Osteocyte (in vitro differentiated cells): ENCODE data around the gene TRIM5. TPM values are rescaled to one million over a fixed set of nuclear protein-coding genes. Genes with fewer than 3 reads are reported as not detected.

Source experiments
- DNase-seq: peaks from one replicate; pipeline ENCODE4 v3.0.0; 2021; ENCODE audit warnings: mixed read lengths; ENCODE audit not compliant: unreplicated experiment; ENCODE audit errors: extremely low spot score
- H3K27ac Mint-ChIP-seq: one replicate; pipeline ENCODE4 v1.8.0; 2021; ENCODE audit warnings: mild to moderate bottlenecking, mixed read lengths; ENCODE audit not compliant: unreplicated experiment
- H3K27me3 Mint-ChIP-seq: one replicate; pipeline ENCODE4 v1.8.0; 2021; ENCODE audit warnings: mixed read lengths; ENCODE audit not compliant: unreplicated experiment
- H3K36me3 Mint-ChIP-seq: one replicate; pipeline ENCODE4 v1.8.0; 2021; ENCODE audit warnings: mixed read lengths; ENCODE audit not compliant: unreplicated experiment
- H3K4me1 Mint-ChIP-seq: one replicate; pipeline ENCODE4 v1.8.0; 2021; ENCODE audit warnings: mixed read lengths; ENCODE audit not compliant: unreplicated experiment
- H3K4me3 Mint-ChIP-seq: one replicate; pipeline ENCODE4 v1.8.0; 2021; ENCODE audit warnings: mild to moderate bottlenecking, moderate library complexity, mixed read lengths; ENCODE audit not compliant: unreplicated experiment
- H3K9me3 Mint-ChIP-seq: one replicate; pipeline ENCODE4 v1.8.0; 2021; ENCODE audit warnings: mixed read lengths; ENCODE audit not compliant: unreplicated experiment
- total RNA-seq: library from RNA; stranded (reverse); gene quantifications from 2 replicates; pipeline ENCODE4 v1.2.1, GENCODE V29; 2021
- TF ChIP-seq, protein P1 (sequence below): fragments of 200-600 bp; sonication (generic); IDR thresholded peaks from 2 replicates; pipeline ENCODE4 v1.5.0; 2021; ENCODE audit warnings: antibody characterized with exemption, mild to moderate bottlenecking, moderate library complexity

TRIM5 gene
- total RNA-seq, 1 donor from 2014 or later = 47.3 TPM

DNA sequence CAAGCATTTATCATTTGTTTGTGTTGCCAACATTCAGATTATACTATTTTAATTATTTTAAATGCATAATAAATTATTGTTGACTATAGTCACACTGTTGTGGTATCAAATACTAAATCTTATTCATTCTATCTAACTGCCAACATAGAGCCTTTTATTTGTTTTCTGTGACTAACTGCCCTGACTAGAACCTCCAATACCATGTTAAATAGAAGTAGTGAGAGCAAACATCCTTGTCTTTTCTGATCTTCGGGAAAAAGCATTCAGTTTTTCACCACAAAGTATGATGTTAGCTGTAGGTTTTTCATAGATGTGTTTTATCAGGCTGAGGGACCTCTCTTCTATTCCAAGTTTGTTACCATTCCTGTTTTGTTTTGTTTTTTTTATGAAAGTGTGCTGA lies 44.9 kb downstream of the TRIM5 start:
- no peak for DNase-seq
- Mint-ChIP-seq H3K4me3 (no peak overlapping the region), H3K4me1 (no peaks in the 10 kb centered on the region), H3K27me3 (no peaks in the 10 kb centered on the region), H3K9me3 (peaks cover 8% of the 10 kb centered on the region), H3K27ac (no peak overlapping the region), H3K36me3 (peaks cover 32% of the 10 kb centered on the region)
- TF ChIP-seq, protein P1, sequence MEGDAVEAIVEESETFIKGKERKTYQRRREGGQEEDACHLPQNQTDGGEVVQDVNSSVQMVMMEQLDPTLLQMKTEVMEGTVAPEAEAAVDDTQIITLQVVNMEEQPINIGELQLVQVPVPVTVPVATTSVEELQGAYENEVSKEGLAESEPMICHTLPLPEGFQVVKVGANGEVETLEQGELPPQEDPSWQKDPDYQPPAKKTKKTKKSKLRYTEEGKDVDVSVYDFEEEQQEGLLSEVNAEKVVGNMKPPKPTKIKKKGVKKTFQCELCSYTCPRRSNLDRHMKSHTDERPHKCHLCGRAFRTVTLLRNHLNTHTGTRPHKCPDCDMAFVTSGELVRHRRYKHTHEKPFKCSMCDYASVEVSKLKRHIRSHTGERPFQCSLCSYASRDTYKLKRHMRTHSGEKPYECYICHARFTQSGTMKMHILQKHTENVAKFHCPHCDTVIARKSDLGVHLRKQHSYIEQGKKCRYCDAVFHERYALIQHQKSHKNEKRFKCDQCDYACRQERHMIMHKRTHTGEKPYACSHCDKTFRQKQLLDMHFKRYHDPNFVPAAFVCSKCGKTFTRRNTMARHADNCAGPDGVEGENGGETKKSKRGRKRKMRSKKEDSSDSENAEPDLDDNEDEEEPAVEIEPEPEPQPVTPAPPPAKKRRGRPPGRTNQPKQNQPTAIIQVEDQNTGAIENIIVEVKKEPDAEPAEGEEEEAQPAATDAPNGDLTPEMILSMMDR = no peak

DNA sequence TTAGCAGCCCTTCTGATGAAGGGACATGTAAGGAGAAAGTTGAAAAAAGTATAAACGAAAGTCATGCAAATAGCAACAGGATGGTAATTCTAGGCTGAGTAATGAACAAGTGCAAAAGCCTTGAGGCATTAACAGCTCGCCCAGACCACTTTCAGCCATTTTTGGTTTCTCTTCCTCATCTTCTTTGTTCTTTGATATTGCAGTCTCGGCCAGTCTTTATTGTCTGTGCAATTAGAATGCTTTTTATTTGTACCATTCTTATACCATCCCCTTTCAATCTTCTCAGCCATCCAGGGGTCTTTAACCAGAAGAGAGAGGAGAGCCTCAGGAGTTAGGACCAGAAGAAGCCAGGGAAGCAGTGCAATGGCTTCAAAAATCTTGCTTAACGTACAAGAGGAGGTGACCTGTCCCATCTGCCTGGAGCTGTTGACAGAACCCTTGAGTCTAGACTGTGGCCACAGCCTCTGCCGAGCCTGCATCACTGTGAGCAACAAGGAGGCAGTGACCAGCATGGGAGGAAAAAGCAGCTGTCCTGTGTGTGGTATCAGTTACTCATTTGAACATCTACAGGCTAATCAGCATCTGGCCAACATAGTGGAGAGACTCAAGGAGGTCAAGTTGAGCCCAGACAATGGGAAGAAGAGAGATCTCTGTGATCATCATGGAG lies 52.8 kb downstream of the TRIM5 start:
- H3K27me3 Mint-ChIP-seq = no peaks in the 10 kb centered on the region
- H3K36me3 Mint-ChIP-seq = peaks cover 9% of the 10 kb centered on the region
- H3K4me3 Mint-ChIP-seq = no peak overlapping the region
- TF ChIP-seq, protein P1 = no peak
- H3K4me1 Mint-ChIP-seq = no peaks in the 10 kb centered on the region
- H3K9me3 Mint-ChIP-seq = no peaks in the 10 kb centered on the region
- no peak for DNase-seq
- H3K27ac Mint-ChIP-seq = no peak overlapping the region

DNA sequence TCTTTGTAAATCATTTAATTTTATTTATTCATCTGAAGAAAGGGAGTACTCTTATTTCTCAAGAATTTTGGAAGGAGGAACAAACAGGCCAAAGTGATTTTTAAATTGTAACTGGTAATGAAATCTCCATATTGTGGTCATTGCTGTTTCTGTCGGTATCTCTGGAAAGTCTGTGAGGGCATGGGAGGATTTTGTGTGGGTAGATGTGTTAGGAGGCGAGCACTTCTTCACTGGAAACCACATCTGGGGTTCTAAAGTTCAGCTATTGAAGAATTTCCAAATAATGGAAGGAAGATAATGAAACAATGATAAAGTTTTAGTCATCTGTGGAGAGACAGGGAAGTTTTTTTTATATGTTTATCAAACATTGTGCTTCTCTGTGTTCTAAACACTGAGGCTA lies 53.5 kb downstream of the TRIM5 start:
- DNase-seq = no peak
- Mint-ChIP-seq H3K27me3 (no peaks in the 10 kb centered on the region), H3K9me3 (no peaks in the 10 kb centered on the region), H3K27ac (no peak overlapping the region), H3K36me3 (peaks cover 9% of the 10 kb centered on the region), H3K4me1 (no peaks in the 10 kb centered on the region), H3K4me3 (no peak overlapping the region)
- TF ChIP-seq, protein P1 = no peak

GRCh38 chr11:5626196-5626595 lies 58.7 kb downstream of the TRIM5 start:
- Mint-ChIP-seq H3K36me3 (peaks cover 2% of the 10 kb centered on the region), H3K4me1 (peaks cover 34% of the 10 kb centered on the region), H3K27ac (no peak overlapping the region), H3K27me3 (no peaks in the 10 kb centered on the region), H3K9me3 (no peaks in the 10 kb centered on the region), H3K4me3 (peak overlapping the region; percentile 16)
- TF ChIP-seq, protein P1 = no peak
- no peak for DNase-seq

DNA sequence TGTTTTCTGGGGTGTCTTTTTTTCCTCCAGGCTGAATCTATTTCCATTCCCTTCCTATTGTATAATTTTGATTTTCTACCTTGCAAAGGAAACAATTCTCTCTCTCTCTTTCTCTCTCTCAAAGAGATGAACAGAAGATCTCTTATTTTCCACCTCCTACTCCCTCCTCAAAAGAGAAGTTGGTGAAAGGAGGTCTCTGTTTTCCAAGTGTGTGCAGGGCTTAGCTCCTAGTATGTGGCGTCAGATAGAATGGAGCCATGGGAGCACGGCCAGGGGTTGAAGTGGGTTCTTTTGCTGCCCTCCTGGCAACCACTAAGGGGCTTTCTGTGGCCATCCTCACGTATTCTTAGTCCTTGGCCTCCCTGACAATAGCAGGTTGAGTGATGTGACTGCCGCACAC lies 59.6 kb downstream of the TRIM5 start:
- peaks cover 43% of the 10 kb centered on the region for H3K4me1 Mint-ChIP-seq

More for the DNA sequence above, 59.6 kb downstream of the TRIM5 start:
- no peak for DNase-seq
- Mint-ChIP-seq H3K27ac (peak overlapping the region; percentile 33), H3K4me3 (peak overlapping the region; percentile 78), H3K27me3 (no peaks in the 10 kb centered on the region), H3K9me3 (no peaks in the 10 kb centered on the region), H3K36me3 (peaks cover 2% of the 10 kb centered on the region)
- TF ChIP-seq, protein P1 = no peak
